Cardiac septum (tissue), 1 donor: ENCODE results near the gene PHLDA3. TPM values are rescaled to one million over a fixed set of nuclear protein-coding genes. Genes with fewer than 3 reads are reported as not detected.
"Not testable (repeated sequence)": the region's sequence is repeated elsewhere in the genome, so short reads cannot be mapped to it uniquely, and the experiment has no call there.

Experiments used
- DNase-seq: peaks from one replicate; pipeline ENCODE4 v3.0.0-alpha.2; 2020; ENCODE audit warnings: low spot score
- intact Hi-C: fragments of 100-400 bp; cut with DNase I; formaldehyde crosslinking; loops from one replicate; pipeline ENCODE4 v1.14.0; 2022
- total RNA-seq: library from RNA; stranded (reverse); fragmentation: NEBNext Ultra II Directional; extraction: Animal tissue kit (Norgen Biotek cat#: 25700); gene quantifications from one replicate; pipeline ENCODE4 v1.2.1, GENCODE V29; 2021
- donor health status: DM: no; HTN: no; CAD: no.

Gene PHLDA3
- total RNA-seq, 1 donor from 2014 or later, result 44.6 TPM

GRCh38 chr1:201472321-201472720 is 3.3 kb upstream of the PHLDA3 start:
- intact Hi-C loops, DNase-seq: not testable (repeated sequence)

- no peak for DNase-seq
These were observed 2.8 kb upstream of the PHLDA3 start for GRCh38 chr1:201471772-201472171.

GRCh38 chr1:201470581-201470980 is 1.6 kb upstream of the PHLDA3 start:
- no peak for DNase-seq
- intact Hi-C loops, result no loop called here

More at GRCh38 chr1:201471772-201472171, 2.8 kb upstream of the PHLDA3 start:
- intact Hi-C loops, result no loop called here

GRCh38 chr1:201469645-201470074 is 672 bp upstream of the PHLDA3 start:
- intact Hi-C loops, result loop anchor here (2.0 kb wide), 1 partner anchor 19 kb away; no protein-coding TSS in a partner anchor
- no peak for DNase-seq

DNA sequence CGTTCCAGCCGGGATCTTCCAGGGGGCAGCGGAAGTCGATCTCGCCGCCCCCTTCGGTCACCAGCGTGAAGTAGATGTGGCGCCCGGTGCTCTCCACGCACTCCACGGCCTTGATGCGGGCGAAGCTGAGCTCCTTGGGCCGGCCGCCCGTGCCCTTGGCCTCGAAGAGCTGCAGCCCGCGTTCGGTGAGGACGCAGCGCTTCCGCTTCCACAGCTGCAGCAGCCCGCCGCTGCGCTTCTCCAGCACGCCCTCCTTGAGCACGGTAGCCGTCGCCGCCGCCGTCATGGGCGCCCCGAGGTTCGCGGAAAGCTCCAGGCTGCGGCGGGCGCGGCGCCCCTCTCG is 516 bp downstream of the PHLDA3 start:
- no peak for DNase-seq
- intact Hi-C loops, result loop anchor here (2.0 kb wide), 1 partner anchor 18 kb away; no protein-coding TSS in a partner anchor

DNA sequence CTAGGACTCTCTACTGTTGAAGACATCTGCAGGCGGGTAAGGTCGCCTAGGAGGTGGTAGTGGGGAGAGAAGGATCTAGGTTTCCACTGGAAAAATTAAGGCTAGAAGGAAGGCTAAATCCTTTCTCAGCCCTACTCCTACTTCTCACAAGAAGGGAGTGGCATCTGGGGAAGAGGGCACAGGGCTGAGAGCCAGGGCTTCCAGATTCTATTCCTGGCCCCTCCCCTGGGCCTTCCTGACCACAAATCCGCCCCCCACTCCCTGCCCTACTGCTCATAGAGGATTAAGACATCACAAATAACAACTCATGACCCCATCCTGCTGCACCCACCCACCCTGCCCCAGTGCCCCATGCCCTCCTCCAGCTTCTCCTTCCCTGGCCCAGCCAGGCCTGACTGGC is 2.5 kb downstream of the PHLDA3 start:
- DNase-seq, result no peak
- intact Hi-C loops, result no loop called here

- intact Hi-C loops, result no loop called here
- DNase-seq, result no peak
These were observed 3.2 kb downstream of the PHLDA3 start for GRCh38 chr1:201465698-201466290.

GRCh38 chr1:201463071-201463552 is 5.9 kb downstream of the PHLDA3 start:
- no peak for DNase-seq
- intact Hi-C loops, result loop anchor here (5.0 kb wide), 1 partner anchor 86 kb away; the partner anchor contains the start of gene TNNT2

DNA sequence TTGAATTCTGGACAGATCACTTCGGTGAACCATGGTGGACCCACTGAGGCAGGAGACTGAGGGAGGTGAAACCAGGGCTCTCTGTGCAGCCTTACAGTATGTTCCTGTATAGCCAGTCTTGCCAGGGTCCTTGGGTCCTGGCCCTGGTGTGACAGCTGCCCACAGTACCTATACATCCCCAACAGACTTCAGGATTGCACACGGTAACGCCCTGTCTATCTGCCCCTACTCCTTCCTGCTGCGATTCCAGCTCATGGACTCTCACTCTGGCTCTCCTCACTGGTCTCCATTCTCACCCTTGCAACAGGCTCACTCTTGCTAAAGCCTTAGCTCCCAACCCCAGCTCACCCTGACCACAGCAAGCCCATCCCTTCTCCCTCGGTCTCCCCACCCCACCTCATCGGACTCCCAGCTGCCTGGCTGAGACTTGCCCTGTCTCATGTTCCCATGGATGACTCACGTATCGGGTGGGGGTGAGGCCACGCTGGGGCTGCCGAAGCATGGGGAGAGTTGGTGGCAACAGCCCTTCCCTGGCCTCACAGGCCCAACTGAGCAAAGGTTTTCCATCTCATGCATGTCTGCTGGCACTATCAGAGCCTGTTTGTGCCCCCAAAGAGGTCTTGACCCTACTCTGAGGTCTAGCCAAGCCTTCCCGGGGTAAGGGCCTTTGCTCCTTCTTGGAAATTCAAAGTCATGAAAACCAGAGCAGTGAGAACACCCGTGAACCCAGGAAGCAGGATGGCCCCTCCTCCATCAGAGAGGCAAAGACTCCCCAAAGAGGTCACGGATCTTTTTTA is 7.1 kb downstream of the PHLDA3 start:
- intact Hi-C loops, result loop anchor here (5.0 kb wide), 1 partner anchor 85 kb away; the partner anchor contains the start of gene TNNT2
- DNase-seq, result peak; percentile 91

DNA sequence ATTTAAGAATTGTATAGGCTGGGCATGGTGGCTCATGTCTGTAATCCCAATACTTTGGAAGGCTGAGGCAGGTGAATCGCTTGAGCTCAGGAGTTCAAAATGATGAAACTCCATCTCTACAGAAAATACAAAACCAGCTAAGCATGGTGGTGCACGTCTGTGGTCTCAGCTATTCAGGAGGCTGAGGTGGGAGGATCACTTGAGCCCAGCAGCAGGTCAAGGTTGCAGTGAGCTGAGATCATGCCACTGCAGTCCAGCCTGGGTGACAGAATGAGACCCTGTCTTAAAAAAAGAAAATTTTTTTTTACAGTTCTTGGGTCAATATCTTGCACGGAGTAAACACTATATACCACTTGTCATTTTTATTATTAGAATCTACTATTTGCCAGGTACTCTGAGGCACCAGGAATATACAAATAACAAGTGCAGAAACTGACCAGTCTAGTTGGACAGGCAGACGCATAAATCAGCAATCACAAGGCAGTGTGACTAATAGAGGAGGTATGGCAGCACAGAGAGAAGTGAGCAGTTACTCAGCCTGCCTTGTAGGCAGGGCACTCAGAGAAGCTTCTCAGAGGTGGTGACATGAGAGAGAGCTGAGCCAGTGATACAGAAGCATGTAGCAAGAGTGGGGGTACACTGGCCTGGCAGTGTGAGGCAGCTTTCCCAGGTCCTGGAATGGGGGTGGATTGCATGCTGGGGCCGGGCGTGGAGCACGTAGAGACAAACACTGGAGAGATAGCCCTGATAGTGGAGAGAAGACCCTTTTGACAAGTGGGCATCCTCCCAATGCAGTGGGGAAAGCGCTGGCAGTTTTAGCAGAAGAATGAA is 8.0 kb downstream of the PHLDA3 start:
- intact Hi-C loops, result loop anchor here (5.0 kb wide), 1 partner anchor 84 kb away; the partner anchor contains the start of gene TNNT2
- DNase-seq, result no peak

- intact Hi-C loops, result loop anchor here (5.0 kb wide), 1 partner anchor 82 kb away; the partner anchor contains the start of gene TNNT2
- DNase-seq, result no peak
These were observed 9.2 kb downstream of the PHLDA3 start for GRCh38 chr1:201459775-201460174.

DNA sequence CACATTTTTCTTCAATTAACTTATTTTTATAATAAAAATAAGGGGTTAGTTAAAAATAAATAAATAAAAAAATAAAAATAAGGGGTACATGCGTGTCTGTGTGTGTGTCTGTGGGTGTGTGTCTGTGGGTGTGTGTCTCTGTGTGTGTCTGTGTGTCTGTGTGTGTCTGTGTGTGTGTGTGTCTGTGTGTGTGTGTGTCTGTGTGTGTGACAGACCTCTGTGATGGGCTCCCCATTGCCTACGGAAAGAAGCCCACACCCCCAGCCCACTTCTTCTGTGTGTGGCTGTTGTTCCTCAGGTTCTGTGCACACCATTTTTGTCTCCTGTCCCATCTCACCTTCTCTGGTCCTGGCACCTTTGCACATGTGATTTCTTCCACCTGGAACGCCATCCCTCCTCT is 9.9 kb downstream of the PHLDA3 start:
- intact Hi-C loops, result no loop called here
- DNase-seq, result no peak

DNA sequence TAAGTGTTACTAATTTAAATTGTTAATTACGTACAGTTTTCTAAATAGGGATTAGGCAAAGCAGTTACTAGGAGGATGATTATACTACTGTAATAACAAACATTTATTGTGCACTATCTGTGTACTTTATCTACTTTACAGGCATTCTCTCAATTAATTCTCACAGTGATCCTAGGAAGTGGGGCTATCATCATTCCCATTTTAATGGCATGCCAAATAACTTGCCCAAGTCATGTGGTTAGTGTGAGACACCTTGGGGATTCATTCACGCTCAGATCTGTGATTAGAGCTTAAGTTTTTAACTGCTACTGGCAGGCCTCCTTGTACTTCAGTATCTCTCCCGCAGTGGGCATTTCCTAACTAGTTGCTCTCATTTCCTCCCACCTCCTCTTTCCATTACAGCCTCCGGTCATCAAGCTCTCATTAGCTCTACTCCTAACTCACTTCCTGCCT is 11.5 kb downstream of the PHLDA3 start:
- intact Hi-C loops, result no loop called here
- no peak for DNase-seq

DNA sequence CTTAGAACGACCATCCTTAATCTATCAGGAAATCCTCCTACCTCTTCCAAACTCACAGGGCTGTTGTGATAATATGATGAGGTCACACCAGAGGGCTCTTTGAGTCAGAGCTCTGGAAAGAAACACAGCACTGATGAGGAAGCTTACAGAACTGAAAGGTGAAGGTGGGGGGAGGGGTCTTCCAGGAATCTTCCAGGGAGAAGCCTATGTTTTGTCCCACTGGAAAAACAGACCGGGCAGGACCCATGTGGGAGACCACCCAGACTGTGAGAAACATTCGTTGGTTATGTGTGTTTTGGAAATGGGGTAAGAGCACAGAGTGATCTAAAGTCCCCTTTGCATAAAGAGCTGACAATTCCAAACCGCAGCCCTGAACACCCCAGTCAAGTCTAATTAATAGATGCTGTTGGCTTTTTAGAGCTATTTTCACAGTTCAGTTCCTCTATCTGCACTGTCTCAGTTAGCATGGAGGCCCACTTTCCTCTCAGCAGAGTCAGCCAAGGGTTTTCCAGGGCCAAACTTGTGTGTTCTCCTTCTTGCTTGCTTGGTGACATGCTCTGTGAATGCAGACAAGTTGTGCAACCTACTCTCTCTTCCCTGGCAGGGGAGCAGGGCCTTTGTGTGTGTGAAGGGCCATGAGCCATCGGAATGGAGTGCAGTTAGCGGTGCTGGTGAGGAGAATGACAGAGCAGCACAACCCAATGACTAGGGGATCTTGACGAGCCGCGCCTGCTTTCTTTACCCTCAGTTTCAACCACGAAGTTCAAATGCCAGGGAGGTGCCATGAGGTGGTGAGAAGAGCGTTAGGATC is 12.3 kb downstream of the PHLDA3 start:
- no peak for DNase-seq
- intact Hi-C loops, result no loop called here

- intact Hi-C loops, result no loop called here
These were observed 13.9 kb downstream of the PHLDA3 start for GRCh38 chr1:201455098-201455497.

GRCh38 chr1:201454608-201455007 is 14.4 kb downstream of the PHLDA3 start:
- intact Hi-C loops, result no loop called here
- DNase-seq, result no peak

More at GRCh38 chr1:201455098-201455497, 13.9 kb downstream of the PHLDA3 start:
- DNase-seq, result no peak

GRCh38 chr1:201452866-201453265 is 16.1 kb downstream of the PHLDA3 start:
- intact Hi-C loops, result no loop called here
- no peak for DNase-seq

DNA sequence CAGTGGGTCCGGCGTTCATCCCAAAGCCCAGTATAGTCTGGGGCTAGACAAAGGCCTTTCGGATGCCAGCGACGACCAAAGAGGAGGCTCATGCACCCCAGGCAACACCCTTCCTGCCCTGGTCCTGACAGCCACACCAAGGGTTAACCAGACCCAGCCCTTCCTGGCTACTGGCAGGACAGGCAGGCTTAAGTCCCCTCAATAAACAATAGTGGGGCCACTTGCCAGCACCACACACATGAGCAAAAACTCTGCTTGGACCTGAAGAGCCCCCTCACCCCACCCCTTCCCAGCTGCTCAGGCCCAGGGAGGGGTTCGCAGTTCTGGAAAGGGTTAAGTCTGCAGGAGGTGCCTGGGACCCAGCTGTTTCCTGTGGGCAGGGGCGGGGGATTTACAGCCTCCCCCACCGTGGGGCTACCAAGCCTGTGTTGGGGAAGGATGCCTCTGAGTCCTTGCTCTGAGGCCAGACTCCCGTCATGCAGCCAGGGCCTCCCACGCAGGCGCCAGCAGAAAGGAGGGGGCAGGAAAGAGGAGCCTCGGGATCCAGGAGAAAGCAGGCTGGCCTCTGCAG is 18.2 kb downstream of the PHLDA3 start:
- intact Hi-C loops, result loop anchor here (2.0 kb wide), 1 partner anchor 18 kb away; the partner anchor contains the start of gene PHLDA3
- DNase-seq, result peak; percentile 90
